HG02759 (cell line): ENCODE measurements around the gene SLC38A9.

Experiments
- ATAC-seq: cut with Tn5 transposase; IDR thresholded peaks from one replicate; pipeline ENCODE4 v1.9.1; 2021; ENCODE audit warnings: mild to moderate bottlenecking, moderate library complexity; ENCODE audit not compliant: unreplicated experiment

The SLC38A9 gene

GRCh38 chr5:55584398-55585205 lies 127.5 kb downstream of the SLC38A9 start:
- ATAC-seq: no peak

- ATAC-seq: no peak
These were observed 128.5 kb downstream of the SLC38A9 start for GRCh38 chr5:55583578-55583977.

GRCh38 chr5:55582256-55582655 lies 129.9 kb downstream of the SLC38A9 start:
- no peak for ATAC-seq

GRCh38 chr5:55580042-55580441 lies 132.1 kb downstream of the SLC38A9 start:
- ATAC-seq: no peak

GRCh38 chr5:55578771-55579170 lies 133.4 kb downstream of the SLC38A9 start:
- no peak for ATAC-seq

- ATAC-seq: no peak
These were observed 134.6 kb downstream of the SLC38A9 start for GRCh38 chr5:55577353-55578060.

GRCh38 chr5:55576661-55577060 lies 135.5 kb downstream of the SLC38A9 start:
- no peak for ATAC-seq
